HuH-7 (cell line): Measurements from ENCODE around the gene TMEM94.
"Not testable (repeated sequence)": the region's sequence is repeated elsewhere in the genome, so short reads cannot be mapped to it uniquely, and the experiment has no call there.

Source experiments
- DNase-seq: peaks from one replicate; pipeline ENCODE4 v3.0.0; 2011; ENCODE audit warnings: low spot score

TMEM94 gene

GRCh38 chr17:75456417-75457046, at the start of gene TMEM94:
Gene TMEM94 (plus strand): TSS chr17:75456635. CDS start chr17:75471906, 15,271 bp downstream.
- peak; percentile 96 for DNase-seq

- DNase-seq, result no peak
These were observed 48.6 kb upstream of the TMEM94 start for GRCh38 chr17:75407655-75408352.

GRCh38 chr17:75410141-75410540, 46.3 kb upstream of the TMEM94 start:
- no peak for DNase-seq

GRCh38 chr17:75411328-75412067, 44.9 kb upstream of the TMEM94 start:
- no peak for DNase-seq

DNA sequence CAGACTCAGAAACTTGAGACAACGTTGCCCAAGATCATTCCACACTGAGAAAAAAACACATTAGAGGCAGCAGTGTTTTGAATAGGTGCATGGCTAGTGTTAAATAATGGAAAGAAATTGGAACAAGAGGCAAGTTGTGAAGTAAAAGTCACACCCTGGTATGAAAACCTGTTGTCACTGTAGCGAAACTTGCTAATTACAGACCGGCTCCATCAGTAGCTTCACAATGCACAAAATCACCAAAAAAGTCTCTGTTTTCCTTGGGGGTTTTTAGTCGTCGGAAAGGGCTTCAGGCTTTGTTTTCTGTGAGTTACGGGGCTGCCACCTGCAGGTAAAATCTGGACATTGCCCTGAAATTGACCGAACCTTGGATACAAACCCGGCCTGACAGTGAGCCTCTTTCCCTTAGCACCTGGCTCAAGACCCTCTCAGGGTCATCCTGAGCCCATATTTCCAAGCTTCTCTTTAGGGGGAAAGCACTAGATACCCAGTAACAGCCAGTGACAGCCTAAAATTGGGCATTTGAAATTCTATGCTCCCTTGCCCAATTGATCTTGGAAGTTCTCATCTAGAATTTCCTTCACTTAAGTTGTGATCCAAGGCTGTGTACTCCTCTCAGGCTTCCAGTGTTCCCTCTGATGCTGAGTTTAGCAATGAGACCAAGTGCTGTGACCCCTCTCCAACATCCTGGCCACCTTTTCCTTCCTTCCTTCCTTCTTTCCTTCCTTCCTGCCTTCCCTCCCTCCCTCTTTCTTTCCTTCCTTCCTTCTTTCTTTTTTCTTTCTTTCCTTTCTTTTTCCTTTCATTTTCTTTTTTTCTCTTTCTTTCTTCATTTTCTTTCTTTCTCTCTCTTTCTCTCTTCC, 43.7 kb upstream of the TMEM94 start:
- DNase-seq, result peak; percentile 63

DNA sequence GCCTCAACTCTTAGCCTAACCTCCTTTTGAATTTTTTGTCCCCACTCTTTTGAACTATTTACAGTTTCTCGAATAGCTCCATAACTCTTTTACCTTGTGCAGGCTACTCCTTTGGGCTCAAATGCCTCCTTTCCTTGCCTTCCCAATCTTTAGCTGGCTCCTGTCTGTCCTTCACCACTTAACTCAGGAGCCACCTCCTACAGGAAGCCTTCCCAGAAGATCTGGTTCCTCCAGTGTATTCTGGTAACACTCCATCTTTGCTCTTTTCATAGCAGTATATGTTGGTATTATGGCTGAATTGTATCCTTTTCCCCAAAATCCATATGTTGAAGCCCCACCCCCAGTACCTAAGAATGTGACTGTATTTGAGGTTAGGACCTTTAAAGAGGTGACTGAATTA, 41.9 kb upstream of the TMEM94 start:
- DNase-seq, result no peak

DNA sequence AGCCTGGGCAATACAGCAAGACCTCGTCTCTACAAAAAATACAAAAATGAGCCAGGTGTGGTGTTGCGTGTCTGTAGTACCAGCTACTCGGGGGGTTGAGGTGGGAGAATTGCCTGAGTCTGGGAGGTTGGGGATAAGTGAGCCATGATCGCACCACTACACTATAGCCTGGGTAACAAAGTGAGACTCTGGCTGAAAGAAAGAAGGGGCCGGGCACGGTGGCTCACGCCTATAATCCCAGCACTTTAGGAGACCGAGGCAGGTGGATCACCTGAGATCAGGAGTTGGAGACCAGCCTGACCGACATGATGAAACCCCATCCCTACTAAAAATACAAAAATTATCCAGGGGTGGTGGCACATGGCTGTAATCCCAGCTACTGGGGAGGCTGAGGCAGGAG, 40.4 kb upstream of the TMEM94 start:
- no peak for DNase-seq

GRCh38 chr17:75417054-75417580, 39.3 kb upstream of the TMEM94 start:
- DNase-seq, result no peak

DNA sequence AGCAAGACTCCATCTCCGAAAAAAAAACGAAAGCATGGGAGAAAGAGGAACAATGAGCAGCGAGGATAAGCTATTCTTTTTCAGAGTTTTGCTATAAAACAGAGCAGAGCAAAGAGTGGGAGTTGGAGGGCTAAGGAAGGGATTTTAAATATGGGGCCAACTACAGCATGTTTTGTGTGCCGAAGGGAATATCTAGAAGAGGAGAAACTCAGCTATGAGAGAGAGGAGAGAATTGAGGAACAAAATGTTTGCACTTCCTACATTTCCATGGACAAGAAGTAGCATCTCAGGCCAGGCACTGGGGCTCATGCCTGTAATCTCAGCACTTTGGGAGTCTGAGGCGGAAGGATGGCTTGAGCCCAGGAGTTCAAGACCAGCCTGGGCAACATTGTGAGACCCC, 37.9 kb upstream of the TMEM94 start:
- DNase-seq, result no peak

DNA sequence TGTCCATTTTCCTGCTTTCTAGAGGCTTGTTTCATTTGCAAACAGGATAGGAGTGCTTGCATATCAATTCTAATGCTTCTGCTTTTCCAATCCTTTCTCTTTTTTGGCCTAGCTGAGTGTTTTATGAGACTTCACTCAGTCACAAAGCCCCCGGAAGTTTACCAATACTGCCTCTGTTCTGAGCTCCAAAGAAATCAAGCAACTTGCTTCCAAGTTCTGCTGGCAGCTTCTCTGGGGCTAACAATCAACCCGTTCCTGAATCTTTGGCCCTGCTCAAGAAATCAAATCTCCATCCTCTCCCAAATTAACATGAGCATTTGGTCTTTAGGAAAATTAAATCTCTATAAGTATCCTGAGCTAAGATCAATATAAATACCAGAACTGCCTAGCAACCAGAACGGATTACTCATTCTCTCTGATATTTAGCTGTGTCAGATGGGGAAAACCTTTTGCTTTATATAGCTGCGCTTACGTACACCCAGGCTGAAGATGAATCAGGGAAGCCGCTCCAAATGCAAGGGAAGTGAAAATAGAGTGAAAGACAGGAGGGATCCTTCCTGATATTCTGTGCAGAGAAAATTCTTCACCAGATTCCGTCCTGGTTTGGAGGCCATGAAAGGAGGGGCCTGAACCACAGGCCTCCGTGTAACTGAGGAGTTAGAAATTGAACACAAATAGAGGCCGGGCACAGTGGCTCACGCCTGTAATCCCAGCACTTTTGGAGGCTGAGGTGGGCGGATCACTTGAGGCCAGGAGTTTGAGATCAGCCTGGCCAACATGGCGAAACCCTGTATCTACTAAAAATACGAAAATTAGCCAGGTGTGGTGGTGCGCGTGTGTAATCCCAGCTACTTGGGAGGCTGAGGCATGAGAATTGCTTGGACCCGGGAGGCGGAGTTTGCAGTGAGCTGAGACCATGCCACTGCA, 27.6 kb upstream of the TMEM94 start:
- DNase-seq, result no peak

- DNase-seq, result peak; percentile 66
These were observed 26.1 kb upstream of the TMEM94 start for GRCh38 chr17:75430159-75430974.

- DNase-seq, result no peak
These were observed 23.1 kb upstream of the TMEM94 start for GRCh38 chr17:75433218-75433783.

- DNase-seq, result not testable (repeated sequence)
These were observed 22.0 kb upstream of the TMEM94 start for GRCh38 chr17:75434433-75434832.

GRCh38 chr17:75437404-75437803, 19.0 kb upstream of the TMEM94 start:
- DNase-seq, result not testable (repeated sequence)

- no peak for DNase-seq
These were observed 17.1 kb upstream of the TMEM94 start for GRCh38 chr17:75439287-75439686.

DNA sequence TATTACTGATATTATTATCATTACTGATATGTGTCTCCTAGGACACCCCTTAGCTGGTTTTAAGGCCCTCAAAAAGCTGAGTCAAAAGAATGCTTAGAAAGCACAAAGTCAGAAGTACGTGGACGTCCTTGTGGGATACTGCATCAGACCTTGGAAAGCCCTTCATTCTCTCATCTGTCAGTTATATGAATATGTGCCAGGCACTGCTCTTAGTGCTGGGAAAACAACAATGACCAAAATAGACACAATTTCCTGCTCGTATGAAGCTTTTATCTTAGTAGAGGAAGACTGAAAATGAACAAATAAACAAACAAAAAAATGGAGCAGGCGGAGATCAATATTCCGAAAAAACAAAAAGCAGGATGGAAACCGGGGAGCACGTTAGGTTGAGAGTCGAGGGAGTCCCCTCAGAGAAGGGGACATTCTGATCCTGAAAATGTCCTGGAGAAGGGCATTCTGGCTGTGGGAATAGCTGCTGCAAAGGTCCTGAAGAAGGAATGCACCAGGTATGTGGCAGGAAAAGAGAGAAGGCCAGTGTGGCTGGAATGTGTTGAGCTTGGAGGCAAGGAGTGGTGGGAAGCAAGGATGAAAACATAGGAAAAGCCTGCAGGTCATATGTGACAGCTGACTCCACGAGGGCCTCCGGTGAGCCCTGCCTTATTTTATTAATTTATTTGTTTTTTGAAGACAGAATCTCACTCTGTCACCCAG, 15.5 kb upstream of the TMEM94 start:
- no peak for DNase-seq

GRCh38 chr17:75442168-75443103, 14.0 kb upstream of the TMEM94 start:
- DNase-seq, result no peak

DNA sequence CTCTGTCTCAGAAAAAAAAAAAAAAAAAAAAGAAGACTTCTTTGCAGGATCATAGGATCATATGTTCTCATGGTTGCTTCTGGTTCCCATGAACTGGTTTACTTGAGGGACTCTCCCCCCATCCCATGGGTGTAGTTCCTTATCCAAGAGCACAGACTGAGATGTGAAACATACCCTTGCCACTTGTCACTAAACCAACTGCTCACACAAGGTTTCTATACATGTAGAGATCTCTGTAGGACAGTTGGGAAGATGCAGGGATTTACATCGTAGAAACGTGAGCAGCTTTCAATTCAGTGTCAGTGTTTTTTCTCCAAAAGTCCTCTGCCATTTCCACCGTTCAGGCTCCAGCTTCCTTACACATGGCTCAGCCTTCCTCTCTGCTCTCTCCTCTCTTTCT, 11.1 kb upstream of the TMEM94 start:
- no peak for DNase-seq
